Sigmoid colon (tissue), 7 donors: ENCODE results near the gene GREB1. TPM values are rescaled to one million over a fixed set of nuclear protein-coding genes. Genes with fewer than 3 reads are reported as not detected.

ENCODE experiments used
- DNase-seq: peaks from one replicate; pipeline ENCODE4 v3.0.0-alpha.2; 2019
- H3K27ac ChIP-seq, 4 donors: fragments of 200-600 bp; sonication (generic); one replicate each; pipeline ENCODE4 v1.5.1; 2016 to 2019; ENCODE audit warnings: mild to moderate bottlenecking in 1 of 4
- H3K27me3 ChIP-seq, 3 donors: fragments of 200-600 bp; sonication (generic); one replicate each; pipeline ENCODE4 v1.5.1; 2019; ENCODE audit warnings: mild to moderate bottlenecking in 1 of 3
- H3K36me3 ChIP-seq, 4 donors: fragments of 200-600 bp; sonication (generic); one replicate each; pipeline ENCODE4 v1.5.1; 2016 to 2019
- H3K4me1 ChIP-seq, 4 donors: fragments of 200-600 bp; sonication (generic); one replicate each; pipeline ENCODE4 v1.5.1; 2017 to 2019
- H3K4me3 ChIP-seq, 4 donors: fragments of 200-600 bp; sonication (generic); one replicate each; pipeline ENCODE4 v1.5.1; 2017 to 2019; ENCODE audit warnings: mild to moderate bottlenecking in 2 of 4, moderate library complexity in 1 of 4
- H3K9me3 ChIP-seq, 4 donors: fragments of 200-600 bp in 3 of 4; sonication (generic) in 3 of 4; one replicate each; pipeline versions ENCODE4 v1.5.1 to v1.6.1; 2013 to 2019
- EP300 ChIP-seq, 4 donors: sonication (generic); formaldehyde crosslinking; IDR thresholded peaks; one replicate each; pipeline ENCODE4 v1.6.1; 2017; ENCODE audit warnings: antibody characterized with exemption in 4 of 4
- POLR2A ChIP-seq, 2 donors: fragments of 450-650 bp; IDR thresholded peaks; one replicate each; pipeline ENCODE4 v1.6.1; 2016; ENCODE audit warnings: antibody characterized with exemption in 2 of 2, mild to moderate bottlenecking in 2 of 2, moderate library complexity in 2 of 2
- POLR2AphosphoS5 ChIP-seq, 4 donors: sonication (generic); formaldehyde crosslinking; IDR thresholded peaks; one replicate each; pipeline ENCODE4 v1.6.1; 2017; ENCODE audit warnings: antibody characterized with exemption in 4 of 4
- WGBS, 2 donors: extraction: QIAGEN DNeasy Blood & Tissue Kit; methylation state at CpG; one replicate each; pipeline ENCODE4 v1.1.7; 2013; 5-methylcytosine and 5-hydroxymethylcytosine counted together
- intact Hi-C: fragments of 100-400 bp; cut with DNase I; formaldehyde crosslinking; loops from one replicate; pipeline ENCODE4 v1.15.1; 2023
- polyA plus RNA-seq, 3 donors: library from polyadenylated mRNA; stranded (reverse); fragments of 200-250 nt; gene quantifications; one replicate each; pipeline ENCODE4 v1.2.3, GENCODE V29; 2013
- total RNA-seq, 4 donors: library from RNA; depleted of rRNA; stranded (reverse); fragments of >200 nt; gene quantifications; one replicate each; pipeline ENCODE4 v1.1.0, GENCODE V29; 2016
- TF ChIP-seq, protein P1 (sequence below), 4 experiments: fragments of 450-650 bp in 3 of 4; fragments of 200-600 bp in 1 of 4; IDR thresholded peaks; one replicate each; pipeline ENCODE4 v1.5.1; 2016 to 2019; ENCODE audit warnings: antibody characterized with exemption in 4 of 4, mild to moderate bottlenecking in 3 of 4, moderate library complexity in 2 of 4
- donor health status: healthy with polysubstance abuse.
- donor health status: Bipolar disorder and iron deficiency.
- donor health status: healthy.

Gene GREB1
- total and polyA plus RNA-seq, 7 donors: 0.28 to 2.5 (median 1.1) TPM; not detected in 1

DNA sequence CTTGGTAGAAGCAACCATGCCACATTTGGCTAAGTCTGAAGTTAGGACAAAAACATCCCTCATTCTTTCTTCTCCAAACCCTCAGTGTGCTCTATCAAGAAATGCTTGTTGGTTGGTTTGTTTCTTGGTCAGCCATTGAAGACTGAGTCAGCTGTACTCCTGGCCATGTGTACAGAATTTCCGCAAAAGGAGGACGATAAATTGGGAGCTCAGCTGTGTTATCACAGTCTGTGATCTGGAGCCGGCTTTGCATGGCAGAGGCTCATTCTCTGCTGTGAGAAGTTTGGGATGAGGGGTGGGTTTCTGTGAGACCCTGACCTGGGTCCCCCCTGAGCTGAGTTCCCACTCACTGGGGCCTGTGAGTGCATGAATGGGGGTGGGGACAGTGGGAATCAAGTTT, 41.6 kb upstream of the GREB1 start:
- H3K27ac ChIP-seq: no peak overlapping the region
- intact Hi-C loops: no loop called here
- H3K4me3 ChIP-seq: no peak overlapping the region
- DNase-seq: no peak
- TF ChIP-seq POLR2A (IDR thresholded peaks at IDR 0.05): no peak
- no peak for TF ChIP-seq EP300 (IDR thresholded peaks at IDR 0.05)
- TF ChIP-seq, protein P1, sequence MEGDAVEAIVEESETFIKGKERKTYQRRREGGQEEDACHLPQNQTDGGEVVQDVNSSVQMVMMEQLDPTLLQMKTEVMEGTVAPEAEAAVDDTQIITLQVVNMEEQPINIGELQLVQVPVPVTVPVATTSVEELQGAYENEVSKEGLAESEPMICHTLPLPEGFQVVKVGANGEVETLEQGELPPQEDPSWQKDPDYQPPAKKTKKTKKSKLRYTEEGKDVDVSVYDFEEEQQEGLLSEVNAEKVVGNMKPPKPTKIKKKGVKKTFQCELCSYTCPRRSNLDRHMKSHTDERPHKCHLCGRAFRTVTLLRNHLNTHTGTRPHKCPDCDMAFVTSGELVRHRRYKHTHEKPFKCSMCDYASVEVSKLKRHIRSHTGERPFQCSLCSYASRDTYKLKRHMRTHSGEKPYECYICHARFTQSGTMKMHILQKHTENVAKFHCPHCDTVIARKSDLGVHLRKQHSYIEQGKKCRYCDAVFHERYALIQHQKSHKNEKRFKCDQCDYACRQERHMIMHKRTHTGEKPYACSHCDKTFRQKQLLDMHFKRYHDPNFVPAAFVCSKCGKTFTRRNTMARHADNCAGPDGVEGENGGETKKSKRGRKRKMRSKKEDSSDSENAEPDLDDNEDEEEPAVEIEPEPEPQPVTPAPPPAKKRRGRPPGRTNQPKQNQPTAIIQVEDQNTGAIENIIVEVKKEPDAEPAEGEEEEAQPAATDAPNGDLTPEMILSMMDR (IDR thresholded peaks at IDR 0.05): no peak
- no peak for TF ChIP-seq POLR2AphosphoS5 (IDR thresholded peaks at IDR 0.05)
- peaks cover 0 to 25% (median 8%) of the 10 kb centered on the region in 3 donors for H3K27me3 ChIP-seq
- no peaks in the 10 kb centered on the region for H3K9me3 ChIP-seq
- WGBS, 2 donors: 88 to 95% methylated on average over 3 of the region's 3 CpGs
- H3K36me3 ChIP-seq: no peaks in the 10 kb centered on the region
- no peaks in the 10 kb centered on the region for H3K4me1 ChIP-seq

DNA sequence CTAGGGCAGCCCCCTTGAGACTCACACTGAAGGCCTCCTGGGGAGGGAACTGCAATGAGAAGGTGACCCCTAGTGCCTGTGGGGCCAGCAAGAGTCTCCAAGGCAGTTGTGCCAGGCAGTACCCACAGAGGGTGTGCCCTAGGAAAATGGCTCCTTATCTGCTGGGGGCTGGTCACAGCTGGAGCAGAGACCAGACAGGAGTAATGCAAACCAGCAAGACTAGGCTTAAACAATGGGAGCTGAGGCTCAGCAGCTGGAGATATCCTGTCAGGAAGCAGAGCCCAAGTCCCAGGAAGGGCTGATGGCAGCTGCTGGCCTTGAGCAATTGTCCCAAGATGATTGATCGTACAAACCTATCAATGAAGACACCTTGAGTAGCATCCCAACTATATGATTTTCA, 41.1 kb upstream of the GREB1 start:
- H3K9me3 ChIP-seq: no peaks in the 10 kb centered on the region
- intact Hi-C loops: no loop called here
- 96 to 97% methylated on average over 1 of the region's 1 CpG for WGBS, 2 donors
- H3K27ac ChIP-seq: no peak overlapping the region
- TF ChIP-seq, protein P1 (IDR thresholded peaks at IDR 0.05): no peak
- no peak for TF ChIP-seq POLR2AphosphoS5 (IDR thresholded peaks at IDR 0.05)
- no peak for TF ChIP-seq EP300 (IDR thresholded peaks at IDR 0.05)
- no peak for TF ChIP-seq POLR2A (IDR thresholded peaks at IDR 0.05)
- peaks cover 0 to 21% (median 6%) of the 10 kb centered on the region in 3 donors for H3K27me3 ChIP-seq
- H3K4me3 ChIP-seq: no peak overlapping the region
- no peaks in the 10 kb centered on the region for H3K4me1 ChIP-seq
- H3K36me3 ChIP-seq: no peaks in the 10 kb centered on the region
- DNase-seq: no peak

DNA sequence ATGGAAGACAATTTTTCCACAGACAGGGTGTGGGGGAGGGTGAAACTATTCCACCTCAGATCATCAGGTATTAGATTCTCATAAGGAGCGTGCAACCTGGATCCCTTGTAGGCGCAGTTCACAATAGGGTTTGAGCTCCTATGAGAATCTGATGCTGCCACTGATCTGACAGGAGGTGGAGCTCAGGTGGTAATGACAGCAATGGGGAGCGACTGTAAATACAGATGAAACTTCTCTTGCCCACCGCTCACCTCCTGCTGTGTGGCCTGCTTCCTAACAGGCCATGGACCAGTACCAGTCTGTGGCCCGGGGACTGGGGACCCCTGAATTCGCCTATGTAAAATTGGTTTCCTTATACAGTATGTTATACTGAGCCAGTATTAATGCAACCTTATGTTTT, 40.6 kb upstream of the GREB1 start:
- intact Hi-C loops: no loop called here
- no peak for DNase-seq
- TF ChIP-seq EP300 (IDR thresholded peaks at IDR 0.05) (no peak), POLR2AphosphoS5 (IDR thresholded peaks at IDR 0.05) (no peak), POLR2A (IDR thresholded peaks at IDR 0.05) (no peak)
- TF ChIP-seq, protein P1 (IDR thresholded peaks at IDR 0.05): no peak

DNA sequence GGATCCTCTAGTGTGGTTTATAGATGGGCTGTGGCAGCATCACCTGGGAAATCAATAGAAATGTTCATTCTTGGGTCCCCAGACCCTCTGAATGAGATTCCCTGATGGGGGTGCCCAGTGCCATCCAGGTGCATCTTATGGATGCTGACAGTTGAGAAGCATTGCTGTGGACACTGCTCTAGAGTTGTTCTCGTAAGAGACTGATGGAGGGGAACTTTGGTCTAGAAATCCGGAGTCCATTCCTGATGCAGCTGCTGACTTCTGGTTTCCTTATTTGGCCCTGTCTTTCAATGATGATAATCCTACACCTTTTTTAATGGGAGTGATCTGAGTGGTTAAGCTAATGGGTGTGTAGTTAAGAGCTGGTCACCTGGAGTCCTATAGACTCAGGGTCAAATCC, 39.5 kb upstream of the GREB1 start:
- Histone ChIP-seq H3K27me3 (peaks cover 0 to 15% (median 0%) of the 10 kb centered on the region in 3 donors), H3K9me3 (no peaks in the 10 kb centered on the region), H3K36me3 (no peaks in the 10 kb centered on the region), H3K4me3 (no peak overlapping the region), H3K4me1 (no peaks in the 10 kb centered on the region), H3K27ac (no peak overlapping the region)
- TF ChIP-seq POLR2AphosphoS5 (IDR thresholded peaks at IDR 0.05) (no peak), POLR2A (IDR thresholded peaks at IDR 0.05) (no peak), EP300 (IDR thresholded peaks at IDR 0.05) (no peak)
- TF ChIP-seq, protein P1 (IDR thresholded peaks at IDR 0.05): no peak
- intact Hi-C loops: no loop called here
- DNase-seq: no peak
- WGBS, 2 donors: 88 to 93% methylated on average over 2 of the region's 2 CpGs

More for the DNA sequence above, 40.6 kb upstream of the GREB1 start:
- Histone ChIP-seq H3K4me3 (no peak overlapping the region), H3K27me3 (peaks cover 0 to 15% (median under 1%) of the 10 kb centered on the region in 3 donors), H3K27ac (no peak overlapping the region), H3K9me3 (no peaks in the 10 kb centered on the region), H3K4me1 (no peaks in the 10 kb centered on the region), H3K36me3 (no peaks in the 10 kb centered on the region)
- 94 to 98% methylated on average over 6 of the region's 6 CpGs for WGBS, 2 donors
